GM12874 (cell line): ENCODE data around the gene PIGQ.

Experiments used
- TF ChIP-seq, protein P1 (sequence below): IDR thresholded peaks from 2 replicates; pipeline ENCODE4 v1.5.1; 2011; ENCODE audit warnings: low read depth, mild to moderate bottlenecking, control low read depth, low read length, moderate library complexity; ENCODE audit not compliant: insufficient read depth

PIGQ gene

DNA sequence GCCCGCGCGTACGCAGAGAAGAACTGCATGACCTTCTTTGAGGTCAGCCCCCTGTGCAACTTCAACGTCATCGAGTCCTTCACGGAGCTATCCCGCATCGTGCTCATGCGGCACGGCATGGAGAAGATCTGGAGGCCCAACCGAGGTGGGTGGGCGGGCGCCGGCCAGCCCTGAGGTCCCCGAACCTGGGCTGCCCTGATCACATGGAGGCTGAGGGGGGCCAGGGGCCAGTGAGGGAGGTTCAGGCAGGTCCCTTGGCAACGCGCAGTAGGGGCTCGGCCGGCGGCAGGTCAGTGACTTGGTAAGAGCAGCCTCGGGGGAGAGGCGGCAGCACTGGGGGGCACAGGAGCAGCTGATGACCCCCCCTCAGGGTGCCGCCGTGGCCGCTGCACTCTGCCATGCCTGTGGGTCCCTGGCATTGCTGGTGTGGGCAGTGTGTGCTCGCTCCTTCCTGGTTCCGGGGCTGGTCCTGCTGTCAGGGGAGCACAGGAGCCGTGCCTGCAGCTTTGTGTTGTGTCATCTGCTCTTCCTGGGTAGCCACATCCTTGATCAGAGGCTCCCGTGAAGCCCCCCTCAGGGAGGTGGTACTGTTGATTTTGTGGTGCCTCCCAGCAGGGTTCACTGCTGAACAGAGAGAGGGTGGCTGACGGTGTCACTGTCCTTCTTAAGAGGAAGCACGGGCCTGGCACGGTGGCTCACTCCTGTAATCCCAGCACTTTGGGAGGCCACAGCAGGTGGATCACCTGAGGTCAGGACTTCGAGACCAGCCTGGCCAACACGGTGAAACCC is 56.4 kb downstream of the PIGQ start:
- TF ChIP-seq, protein P1, sequence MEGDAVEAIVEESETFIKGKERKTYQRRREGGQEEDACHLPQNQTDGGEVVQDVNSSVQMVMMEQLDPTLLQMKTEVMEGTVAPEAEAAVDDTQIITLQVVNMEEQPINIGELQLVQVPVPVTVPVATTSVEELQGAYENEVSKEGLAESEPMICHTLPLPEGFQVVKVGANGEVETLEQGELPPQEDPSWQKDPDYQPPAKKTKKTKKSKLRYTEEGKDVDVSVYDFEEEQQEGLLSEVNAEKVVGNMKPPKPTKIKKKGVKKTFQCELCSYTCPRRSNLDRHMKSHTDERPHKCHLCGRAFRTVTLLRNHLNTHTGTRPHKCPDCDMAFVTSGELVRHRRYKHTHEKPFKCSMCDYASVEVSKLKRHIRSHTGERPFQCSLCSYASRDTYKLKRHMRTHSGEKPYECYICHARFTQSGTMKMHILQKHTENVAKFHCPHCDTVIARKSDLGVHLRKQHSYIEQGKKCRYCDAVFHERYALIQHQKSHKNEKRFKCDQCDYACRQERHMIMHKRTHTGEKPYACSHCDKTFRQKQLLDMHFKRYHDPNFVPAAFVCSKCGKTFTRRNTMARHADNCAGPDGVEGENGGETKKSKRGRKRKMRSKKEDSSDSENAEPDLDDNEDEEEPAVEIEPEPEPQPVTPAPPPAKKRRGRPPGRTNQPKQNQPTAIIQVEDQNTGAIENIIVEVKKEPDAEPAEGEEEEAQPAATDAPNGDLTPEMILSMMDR: no peak

DNA sequence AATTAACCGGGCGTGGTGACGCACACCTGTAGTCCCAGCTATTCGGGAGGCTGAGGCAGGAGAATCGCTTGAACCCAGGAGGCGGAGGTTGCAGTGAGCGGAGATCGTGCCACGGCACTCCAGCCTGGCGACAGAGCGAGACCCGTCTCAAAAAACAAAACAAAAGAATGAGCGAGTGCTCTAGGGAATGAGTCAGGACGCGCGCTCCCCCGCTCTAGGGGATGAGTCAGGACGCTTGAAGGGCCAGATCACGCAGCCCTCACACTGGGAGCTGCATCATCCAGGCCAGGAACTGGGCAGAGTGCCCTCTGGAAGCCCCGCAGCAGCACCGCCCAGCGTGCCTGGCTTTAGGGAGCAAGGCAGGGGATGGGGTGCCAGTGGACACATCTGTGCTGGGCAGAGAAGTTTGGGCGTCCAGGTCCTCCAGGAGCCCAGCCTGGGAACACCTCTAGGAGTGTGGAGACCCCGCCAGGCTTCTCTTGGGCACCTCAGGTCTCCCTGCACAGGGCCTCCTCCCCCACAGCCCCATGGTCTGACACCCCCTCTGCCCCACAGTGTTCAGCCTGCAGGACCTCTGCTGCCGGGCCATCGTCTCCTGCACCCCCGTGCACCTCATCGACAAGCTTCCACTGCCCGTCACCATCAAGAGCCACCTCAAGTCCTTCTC is 57.2 kb downstream of the PIGQ start:
- TF ChIP-seq, protein P1: no peak

DNA sequence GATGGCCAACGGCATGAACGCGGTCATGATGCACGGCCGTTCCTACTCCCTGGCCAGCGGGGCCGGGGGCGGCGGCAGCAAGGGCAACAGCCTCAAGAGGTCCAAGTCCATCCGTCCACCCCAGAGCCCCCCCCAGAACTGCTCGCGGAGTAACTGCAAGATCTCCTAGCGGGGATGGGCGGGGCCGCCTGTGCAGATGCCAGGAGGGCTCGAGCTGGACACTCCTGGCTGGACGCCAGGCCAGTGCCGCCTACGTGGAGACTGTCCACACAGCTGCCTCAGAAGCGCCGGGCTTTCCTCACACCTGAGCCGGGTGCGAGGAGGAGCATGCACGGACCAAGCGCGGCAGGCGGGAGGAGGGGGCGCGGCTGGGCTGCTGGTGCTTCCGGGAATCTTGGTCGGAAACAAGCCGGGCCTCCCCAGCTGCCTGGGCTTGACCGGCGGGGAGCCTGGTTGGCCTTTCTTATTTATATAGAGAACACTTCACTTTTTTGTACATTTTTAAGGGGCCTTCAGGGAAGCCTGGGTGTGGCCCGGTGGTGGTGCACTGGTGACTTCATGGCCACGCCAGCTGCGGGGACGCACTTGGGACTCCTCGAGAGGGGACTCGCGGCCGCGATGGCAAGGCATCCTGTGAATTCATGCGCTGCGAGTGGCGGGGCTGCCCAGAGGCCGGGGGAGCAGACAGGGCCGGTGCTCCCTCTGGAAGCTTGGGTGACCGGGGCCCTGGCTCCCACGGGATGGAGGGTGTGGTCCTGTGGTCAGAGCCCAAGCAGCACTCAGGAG is 57.9 kb downstream of the PIGQ start:
- TF ChIP-seq, protein P1: no peak

GRCh38 chr16:628321-629061 is 58.7 kb downstream of the PIGQ start:
- TF ChIP-seq, protein P1: no peak

- TF ChIP-seq, protein P1: no peak
Observed at GRCh38 chr16:629185-629832, 59.5 kb downstream of the PIGQ start.

DNA sequence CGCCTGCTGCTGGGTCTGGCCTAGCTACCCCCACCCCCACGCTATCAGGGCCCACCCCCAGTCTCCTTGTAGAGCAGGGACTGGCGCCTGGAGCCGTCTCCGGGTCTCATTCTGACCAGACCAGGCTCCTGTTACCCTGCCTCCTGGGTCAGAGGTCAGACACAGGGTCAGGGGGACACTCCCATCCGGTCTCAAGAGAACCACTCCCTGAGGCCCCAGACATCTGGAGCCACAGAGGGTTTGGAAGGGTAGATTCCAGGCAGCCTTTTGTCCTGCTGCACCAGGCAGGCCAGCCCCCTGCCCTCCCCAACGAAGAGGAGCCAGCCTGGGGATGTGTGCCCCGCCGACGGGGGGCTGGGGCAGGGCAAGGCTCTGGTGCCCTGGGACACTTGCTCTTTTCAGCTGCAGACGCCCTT is 60.1 kb downstream of the PIGQ start:
- TF ChIP-seq, protein P1: no peak
